ENCODE measurements around the gene CDK8. TPM values are rescaled to one million over a fixed set of nuclear protein-coding genes. Genes with fewer than 3 reads are reported as not detected.

Gene CDK8
- total and polyA plus RNA-seq, 8 donors = 7.3 to 12.5 (median 9.9) TPM

- 23 to 42% methylated on average over 1 of the region's 1 CpG for WGBS, 2 donors
- ATAC-seq (peak in 3 of 4 donors; percentile 16 to 31 (median 17)), FAIRE-seq (no peak), DNase-seq (no peak)
- H3K27me3 ChIP-seq = no peaks in the 10 kb centered on the region
- H3K4me1 ChIP-seq = peaks cover 0 to 11% (median 7%) of the 10 kb centered on the region in 3 donors
- intact Hi-C loops (cut with DNase I) = no loop called here
- H3K36me3 ChIP-seq = no peaks in the 10 kb centered on the region
- no peak overlapping the region for H3K4me3 ChIP-seq
- H3K9me3 ChIP-seq = no peaks in the 10 kb centered on the region
- TF ChIP-seq, protein P1, sequence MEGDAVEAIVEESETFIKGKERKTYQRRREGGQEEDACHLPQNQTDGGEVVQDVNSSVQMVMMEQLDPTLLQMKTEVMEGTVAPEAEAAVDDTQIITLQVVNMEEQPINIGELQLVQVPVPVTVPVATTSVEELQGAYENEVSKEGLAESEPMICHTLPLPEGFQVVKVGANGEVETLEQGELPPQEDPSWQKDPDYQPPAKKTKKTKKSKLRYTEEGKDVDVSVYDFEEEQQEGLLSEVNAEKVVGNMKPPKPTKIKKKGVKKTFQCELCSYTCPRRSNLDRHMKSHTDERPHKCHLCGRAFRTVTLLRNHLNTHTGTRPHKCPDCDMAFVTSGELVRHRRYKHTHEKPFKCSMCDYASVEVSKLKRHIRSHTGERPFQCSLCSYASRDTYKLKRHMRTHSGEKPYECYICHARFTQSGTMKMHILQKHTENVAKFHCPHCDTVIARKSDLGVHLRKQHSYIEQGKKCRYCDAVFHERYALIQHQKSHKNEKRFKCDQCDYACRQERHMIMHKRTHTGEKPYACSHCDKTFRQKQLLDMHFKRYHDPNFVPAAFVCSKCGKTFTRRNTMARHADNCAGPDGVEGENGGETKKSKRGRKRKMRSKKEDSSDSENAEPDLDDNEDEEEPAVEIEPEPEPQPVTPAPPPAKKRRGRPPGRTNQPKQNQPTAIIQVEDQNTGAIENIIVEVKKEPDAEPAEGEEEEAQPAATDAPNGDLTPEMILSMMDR (IDR thresholded peaks at IDR 0.05) = no peak
- no peak overlapping the region for H3K27ac ChIP-seq
Observed at GRCh38 chr13:26325876-26326275, 71.9 kb downstream of the CDK8 start.

GRCh38 chr13:26326562-26326961, 72.6 kb downstream of the CDK8 start:
- ATAC-seq (no peak), FAIRE-seq (no peak), DNase-seq (no peak)
- Histone ChIP-seq H3K27me3 (no peaks in the 10 kb centered on the region), H3K9me3 (no peaks in the 10 kb centered on the region), H3K36me3 (no peaks in the 10 kb centered on the region), H3K4me1 (peaks cover 0 to 11% (median 7%) of the 10 kb centered on the region in 3 donors), H3K4me3 (no peak overlapping the region), H3K27ac (no peak overlapping the region)
- TF ChIP-seq, protein P1 (IDR thresholded peaks at IDR 0.05) = no peak
- WGBS, 2 donors = 73 to 74% methylated on average over 2 of the region's 2 CpGs
- intact Hi-C loops (cut with DNase I) = no loop called here

- no peaks in the 10 kb centered on the region for H3K36me3 ChIP-seq
- FAIRE-seq = peak; percentile 29
- no peak for ATAC-seq
- no peak overlapping the region for H3K27ac ChIP-seq
- H3K9me3 ChIP-seq = no peaks in the 10 kb centered on the region
- 57 to 63% methylated on average over 1 of the region's 1 CpG for WGBS, 2 donors
- H3K4me3 ChIP-seq = no peak overlapping the region
- peaks cover 0 to 11% (median 7%) of the 10 kb centered on the region in 3 donors for H3K4me1 ChIP-seq
- TF ChIP-seq, protein P1 (IDR thresholded peaks at IDR 0.05) = no peak
- intact Hi-C loops (cut with DNase I) = no loop called here
- no peaks in the 10 kb centered on the region for H3K27me3 ChIP-seq
- no peak for DNase-seq
Observed at GRCh38 chr13:26327940-26328725, 74.2 kb downstream of the CDK8 start.

DNA sequence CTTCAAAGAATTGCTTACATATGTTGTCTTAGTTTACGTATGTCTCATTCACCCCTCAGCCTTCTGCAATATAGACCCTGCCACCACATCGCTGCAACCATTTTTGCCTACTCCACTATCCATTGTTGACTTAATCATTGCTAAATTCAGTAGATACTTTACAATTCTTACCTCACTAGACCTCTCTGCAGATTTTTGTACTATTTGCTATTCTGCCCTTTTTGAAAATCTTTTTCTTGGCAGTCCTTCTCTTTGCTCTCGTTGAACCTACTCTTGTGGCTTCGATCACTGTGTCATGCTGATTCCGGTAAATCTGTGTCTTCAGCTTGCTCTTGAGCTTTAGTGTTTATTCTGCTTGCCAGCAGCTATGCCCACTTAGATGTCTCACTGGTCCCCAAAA, 81.2 kb downstream of the CDK8 start:
- TF ChIP-seq, protein P1 (IDR thresholded peaks at IDR 0.05) = no peak
- ATAC-seq (no peak), DNase-seq (no peak), FAIRE-seq (no peak)
- Histone ChIP-seq H3K9me3 (no peaks in the 10 kb centered on the region), H3K27ac (no peak overlapping the region), H3K27me3 (no peaks in the 10 kb centered on the region), H3K4me1 (no peaks in the 10 kb centered on the region), H3K36me3 (no peaks in the 10 kb centered on the region), H3K4me3 (no peak overlapping the region)
- 96 to 99% methylated on average over 5 of the region's 5 CpGs for WGBS, 2 donors
- intact Hi-C loops (cut with DNase I) = no loop called here

GRCh38 chr13:26340807-26341206, 86.9 kb downstream of the CDK8 start:
- DNase-seq (no peak), FAIRE-seq (no peak), ATAC-seq (no peak)
- 94 to 100% methylated on average over 2 of the region's 2 CpGs for WGBS, 2 donors
- Histone ChIP-seq H3K27ac (no peak overlapping the region), H3K9me3 (no peaks in the 10 kb centered on the region), H3K4me1 (no peaks in the 10 kb centered on the region), H3K4me3 (no peak overlapping the region), H3K36me3 (no peaks in the 10 kb centered on the region), H3K27me3 (no peaks in the 10 kb centered on the region)
- TF ChIP-seq, protein P1 (IDR thresholded peaks at IDR 0.05) = no peak
- intact Hi-C loops (cut with DNase I) = no loop called here
